GM12878 (cell line): Measurements from ENCODE around the gene TADA2A. TPM values are rescaled to one million over a fixed set of nuclear protein-coding genes. Genes with fewer than 3 reads are reported as not detected.

Source experiments
- ATAC-seq: fragments of 200-7000 bp; cut with Tn5 transposase; 3 replicates; pipeline ENCODE4 v1.9.1; 2020; ENCODE audit warnings: mild to moderate bottlenecking, moderate library complexity
- BruUV-seq: library from RNA; stranded (reverse); fragments of 400-500 nt; replicated peaks from 2 replicates; lab custom pipeline; 2021; lab: Mats Ljungman, UMichigan
- CTCF ChIA-PET: fragments of 300-600 bp; sonication (Branson Sonifier 250); formaldehyde crosslinking; extraction: SDS; loops from one replicate; lab custom pipeline; 2021; ENCODE audit warnings: inconsistent platforms; lab: Yijun Ruan, JAX
- POLR2A ChIA-PET: fragments of 350-600 bp; formaldehyde crosslinking; extraction: SDS; loops from one replicate; lab custom pipeline; 2021; ENCODE audit warnings: inconsistent platforms; lab: Charles Lee
- RAD21 ChIA-PET: fragments of 300-600 bp; sonication (Branson Sonifier 250); formaldehyde crosslinking; loops from one replicate; lab custom pipeline; 2023; ENCODE audit warnings: antibody characterized with exemption; ENCODE audit not compliant: unreplicated experiment; lab: Charles Lee
- SMC1A ChIA-PET: fragments of 300-600 bp; sonication (Branson Sonifier 250); formaldehyde crosslinking; loops from one replicate; lab custom pipeline; 2023; ENCODE audit not compliant: unreplicated experiment, uncharacterized antibody; lab: Charles Lee
- DNase-seq: peaks from one replicate; pipeline ENCODE4 v3.0.0-alpha.2; 2011; ENCODE audit warnings: low read depth, low spot score
- FAIRE-seq: peaks from 3 replicates; lab custom pipeline; 2011; peaks lifted over from hg19 to GRCh38; lab: Jason Lieb, UNC
- H2AFZ ChIP-seq: 2 replicates; pipeline ENCODE4 v1.6.0; 2011; ENCODE audit warnings: low read depth, low read length, control low read depth; ENCODE audit not compliant: control insufficient read depth
- H3K27ac ChIP-seq: 2 replicates; pipeline ENCODE4 v1.5.1; 2011; ENCODE audit warnings: control low read depth; ENCODE audit not compliant: control insufficient read depth, insufficient read depth
- H3K27me3 ChIP-seq, 2 experiments: replicated peaks in 1 of 2; 2 replicates each; pipeline versions ENCODE4 v1.6.0 to v1.6.1; 2011; ENCODE audit warnings: low read length in 1 of 2; ENCODE audit not compliant: control insufficient read depth in 2 of 2, insufficient read depth in 2 of 2
- H3K36me3 ChIP-seq, 2 experiments: 2 replicates each; pipeline ENCODE4 v1.5.1; 2011; ENCODE audit warnings: low read length in 1 of 2; ENCODE audit not compliant: control insufficient read depth in 2 of 2, insufficient read depth in 2 of 2
- H3K4me1 ChIP-seq: 2 replicates; pipeline ENCODE4 v1.6.1; 2011; ENCODE audit warnings: mild to moderate bottlenecking, low read length, moderate library complexity, mixed read lengths; ENCODE audit not compliant: control insufficient read depth, insufficient read depth
- H3K4me2 ChIP-seq: 2 replicates; pipeline ENCODE4 v1.6.0; 2011; ENCODE audit warnings: control low read depth; ENCODE audit not compliant: control insufficient read depth, insufficient read depth
- H3K4me3 ChIP-seq: fragments of 200-600 bp; sonication (generic); 2 replicates; pipeline ENCODE4 v1.5.1; 2016
- H3K79me2 ChIP-seq: 2 replicates; pipeline ENCODE4 v1.6.0; 2011; ENCODE audit warnings: low read length; ENCODE audit not compliant: control insufficient read depth, insufficient read depth
- H3K9ac ChIP-seq: 2 replicates; pipeline ENCODE4 v1.8.0; 2011; ENCODE audit warnings: low read length, control low read depth, mixed read lengths; ENCODE audit not compliant: control insufficient read depth, insufficient read depth
- H3K9me3 ChIP-seq: replicated peaks from 3 replicates; pipeline ENCODE4 v1.5.1; 2011; ENCODE audit warnings: mild to moderate bottlenecking, low read length; ENCODE audit not compliant: control insufficient read depth, insufficient read depth
- H4K20me1 ChIP-seq: 2 replicates; pipeline ENCODE4 v1.6.0; 2011; ENCODE audit not compliant: control insufficient read depth, insufficient read depth
- ATF2 ChIP-seq: IDR thresholded peaks from 2 replicates; pipeline ENCODE4 v1.6.1; 2012; ENCODE audit warnings: low read length, inconsistent platforms
- CBX3 ChIP-seq: fragments of 200-600 bp; sonication (generic); IDR thresholded peaks from 2 replicates; pipeline ENCODE4 v1.6.1; 2016; ENCODE audit warnings: low read depth, borderline replicate concordance
- CEBPZ ChIP-seq: fragments of 150-350 bp; IDR thresholded peaks from 2 replicates; pipeline ENCODE4 v1.6.1; 2016; ENCODE audit warnings: low read depth, low read length
- EZH2 ChIP-seq: IDR thresholded peaks from 2 replicates; pipeline ENCODE4 v1.6.1; 2012; ENCODE audit warnings: low read depth, mild to moderate bottlenecking, control low read depth, inconsistent platforms, low read length, borderline replicate concordance; ENCODE audit not compliant: control insufficient read depth
- FOXK2 ChIP-seq: fragments of 450-650 bp; IDR thresholded peaks from 2 replicates; pipeline ENCODE4 v1.6.1; 2017; ENCODE audit warnings: mild to moderate bottlenecking, moderate library complexity
- FOXM1 ChIP-seq: IDR thresholded peaks from 2 replicates; pipeline ENCODE4 v1.6.1; 2012; ENCODE audit warnings: low read depth, mild to moderate bottlenecking, inconsistent platforms, low read length, moderate library complexity
- GATAD2B ChIP-seq: fragments of 450-650 bp; conservative IDR thresholded peaks from 2 replicates; pipeline ENCODE4 v1.6.1; 2017; ENCODE audit warnings: low read depth, mild to moderate bottlenecking, moderate library complexity
- HSF1 ChIP-seq: fragments of 150-350 bp; IDR thresholded peaks from 2 replicates; pipeline ENCODE4 v1.6.1; 2014; ENCODE audit warnings: mild to moderate bottlenecking, low read depth, low read length
- KAT2A ChIP-seq: conservative IDR thresholded peaks from 2 replicates; pipeline ENCODE4 v1.6.1; 2011; ENCODE audit warnings: low read depth, low read length; ENCODE audit not compliant: control insufficient read depth
- NRF1 ChIP-seq: conservative IDR thresholded peaks from 2 replicates; pipeline ENCODE4 v1.6.1; 2011; ENCODE audit warnings: mild to moderate bottlenecking, low read depth, low read length, improper control_type of control experiment
- PKNOX1 ChIP-seq: fragments of 450-650 bp; IDR thresholded peaks from 2 replicates; pipeline ENCODE4 v1.6.1; 2016; ENCODE audit warnings: mild to moderate bottlenecking
- RAD21 ChIP-seq: IDR thresholded peaks from 2 replicates; pipeline ENCODE4 v1.6.1; 2011; ENCODE audit warnings: mild to moderate bottlenecking, low read depth, low read length, moderate library complexity; ENCODE audit not compliant: insufficient read depth
- RCOR1 ChIP-seq: conservative IDR thresholded peaks from 2 replicates; pipeline ENCODE4 v1.6.1; 2012; ENCODE audit warnings: low read depth, low read length, improper control_type of control experiment
- SIN3A ChIP-seq: IDR thresholded peaks from 2 replicates; pipeline ENCODE4 v1.6.1; 2012; ENCODE audit warnings: low read depth, low read length, improper control_type of control experiment
- SRF ChIP-seq, 2 experiments: IDR thresholded peaks; 2 replicates each; pipeline ENCODE4 v1.6.1; 2011; ENCODE audit warnings: low read depth in 2 of 2, low read length in 2 of 2, mild to moderate bottlenecking in 1 of 2, moderate library complexity in 1 of 2
- ZNF274 ChIP-seq: IDR thresholded peaks from one replicate; pipeline ENCODE4 v1.8.0; 2011; ENCODE audit not compliant: insufficient read length, insufficient read depth
- WGBS: methylation state at CpG from one replicate; pipeline ENCODE4 v1.1.6; 2016; ENCODE audit warnings: low lambda C conversion rate; ENCODE audit not compliant: insufficient replicate concordance, insufficient coverage; ENCODE audit errors: missing lambda C conversion rate; 5-methylcytosine and 5-hydroxymethylcytosine counted together
- in situ Hi-C: fragments of 300-500 bp; cut with MboI; formaldehyde crosslinking; loops from 9 replicates; pipeline ENCODE4 v1.14.3; 2018; ENCODE audit warnings: mixed read lengths
- intact Hi-C: fragments of 100-400 bp; cut with micrococcal nuclease; formaldehyde crosslinking; loops from one replicate; pipeline ENCODE4 v1.14.2; 2022; ENCODE audit not compliant: unreplicated experiment
- polyA plus RNA-seq, 11 experiments: library from polyadenylated mRNA; depleted of rRNA in 4 of 11; unstranded in 6 of 11; stranded (reverse) in 5 of 11; fragments of >200 nt; fragmentation: Nextera tagmentation in 4 of 11; fragmentation: Illumina TruSeq in 1 of 11; extraction: Ambion mirVana in 4 of 11; extraction: Trizol in 1 of 11; gene quantifications; 1 replicate in 1 of 11; 2 replicates in 10 of 11; pipeline versions ENCODE4 v1.2.1 to v1.2.3, GENCODE V29; 2011 to 2016; ENCODE audit warnings: inconsistent platforms in 2 of 11, missing spikeins in 2 of 11, low read depth in 1 of 11
- total RNA-seq, 4 experiments: library from RNA; depleted of rRNA in 3 of 4; stranded (reverse); fragments of >200 nt in 3 of 4; fragmentation: Illumina TruSeq in 1 of 4; extraction: Trizol in 1 of 4; gene quantifications; 2 replicates each; pipeline versions ENCODE4 v1.2.1 to v1.2.3, GENCODE V29; 2013 to 2021

The TADA2A gene
- total and polyA plus RNA-seq, 10 of the 15 experiments (the other 5 are each of a cell fraction or from before 2014, with no cell fraction given): 19.6 to 43.8 (median 34.1) TPM

GRCh38 chr17:37465069-37465616 is 58.5 kb downstream of the TADA2A start:
- RAD21 ChIA-PET: interaction anchor here (0.8 kb wide), 1 partner anchor 26 kb away, joined by 3 read pairs; no protein-coding TSS in a partner anchor
- Histone ChIP-seq H4K20me1 (no peaks in the 10 kb centered on the region), H3K27me3 (no peaks in the 10 kb centered on the region), H2AFZ (no peak overlapping the region), H3K4me1 (no peaks in the 10 kb centered on the region), H3K79me2 (no peaks in the 10 kb centered on the region), H3K9ac (no peak overlapping the region), H3K27ac (no peak overlapping the region), H3K4me2 (no peak overlapping the region), H3K36me3 (peaks cover 2 to 3% of the 10 kb centered on the region in 2 experiments), H3K9me3 (no peaks in the 10 kb centered on the region), H3K4me3 (no peak overlapping the region)
- no TSS peak for BruUV-seq
- SMC1A ChIA-PET: interaction anchor here (1.1 kb wide), 1 partner anchor 61 kb away, joined by 5 read pairs; no protein-coding TSS in a partner anchor
- ATAC-seq: no peak
- no peak for DNase-seq
- POLR2A ChIA-PET: interaction anchor here (0.5 to 0.6 kb wide), 2 partner anchors 10 to 67 kb away, joined by 3 read pairs; no protein-coding TSS in a partner anchor
- CTCF ChIA-PET: no interaction called here
- WGBS: 99% methylated on average over 7 of the region's 7 CpGs
- intact Hi-C loops (no loop called here), in situ Hi-C loops (no loop called here)
- TF ChIP-seq FOXK2 (no peak), SRF (IDR thresholded peaks at IDR 0.05; ENCODE audit: low read depth in 2 of 2, low read length in 2 of 2) (no peak), FOXM1 (no peak), EZH2 (no peak), RAD21 (no peak), ZNF274 (no peak), GATAD2B (no peak), NRF1 (no peak), ATF2 (no peak), SIN3A (no peak), KAT2A (no peak), CEBPZ (no peak), PKNOX1 (no peak), HSF1 (no peak), CBX3 (no peak), RCOR1 (no peak)
- FAIRE-seq: no peak
